ENCODE measurements around the gene SPRING1. TPM values are rescaled to one million over a fixed set of nuclear protein-coding genes. Genes with fewer than 3 reads are reported as not detected.
A peak's percentile ranks its signal among the peaks of the same experiment; 100 is the strongest.
"Not testable (repeated sequence)": the region's sequence is repeated elsewhere in the genome, so short reads cannot be mapped to it uniquely, and the experiment has no call there.

SPRING1 gene, protein sequence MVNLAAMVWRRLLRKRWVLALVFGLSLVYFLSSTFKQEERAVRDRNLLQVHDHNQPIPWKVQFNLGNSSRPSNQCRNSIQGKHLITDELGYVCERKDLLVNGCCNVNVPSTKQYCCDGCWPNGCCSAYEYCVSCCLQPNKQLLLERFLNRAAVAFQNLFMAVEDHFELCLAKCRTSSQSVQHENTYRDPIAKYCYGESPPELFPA
- total RNA-seq: 61.5 and 71.9 TPM in 2 replicates

DNA sequence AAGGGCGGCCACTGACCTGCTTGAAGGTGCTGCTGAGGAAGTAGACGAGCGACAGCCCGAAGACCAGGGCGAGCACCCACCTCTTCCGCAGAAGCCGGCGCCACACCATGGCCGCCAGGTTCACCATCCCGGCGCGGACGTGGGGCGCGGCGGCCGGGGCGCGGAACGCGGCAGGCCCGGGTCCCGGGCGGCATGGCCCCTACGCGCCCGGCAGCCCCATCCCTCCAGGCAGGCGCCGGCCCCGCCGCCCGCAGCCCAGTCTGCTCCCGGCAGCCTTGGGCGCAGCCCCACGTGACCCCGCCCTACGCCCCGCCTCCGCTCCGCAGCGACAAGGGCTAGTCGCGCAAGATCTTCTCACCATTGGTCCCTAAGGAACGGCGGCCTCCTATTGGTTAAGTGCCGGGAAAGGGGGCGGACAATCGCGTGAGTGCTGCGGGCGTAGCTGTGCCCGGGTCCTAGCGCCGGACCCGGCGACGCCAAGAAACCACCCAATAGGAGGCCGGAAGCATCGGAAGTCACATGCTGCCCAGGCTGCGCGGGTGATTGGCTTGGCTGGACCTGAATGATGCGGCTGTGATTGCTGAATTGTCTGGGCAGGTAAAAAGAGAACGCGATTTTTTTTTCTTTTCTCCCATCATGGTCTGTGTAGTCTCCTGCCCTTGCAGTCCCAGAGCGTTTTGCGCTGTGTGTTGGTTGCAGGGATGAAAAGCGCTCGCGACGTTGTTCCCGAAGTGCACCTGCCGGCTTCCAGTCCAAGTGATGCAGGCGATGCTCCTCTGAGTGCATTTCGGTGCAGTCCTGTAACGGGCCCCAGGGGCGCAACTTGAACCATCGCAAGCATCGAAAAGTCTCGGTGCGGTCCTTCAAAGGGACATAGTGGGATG, at the start of gene SPRING1, which contains the start of gene RNFT2:
TSS of gene SPRING1 (minus strand) at position 296 of the 884 bp plus-strand sequence. CDS start at position 127, 169 bp downstream.
TSS of gene RNFT2 (plus strand) at position 542 of the 884 bp plus-strand sequence. CDS start 2,183 bp downstream, outside the sequence.
- DNase-seq (ENCODE audit: low read depth): peak; percentile 96

DNA sequence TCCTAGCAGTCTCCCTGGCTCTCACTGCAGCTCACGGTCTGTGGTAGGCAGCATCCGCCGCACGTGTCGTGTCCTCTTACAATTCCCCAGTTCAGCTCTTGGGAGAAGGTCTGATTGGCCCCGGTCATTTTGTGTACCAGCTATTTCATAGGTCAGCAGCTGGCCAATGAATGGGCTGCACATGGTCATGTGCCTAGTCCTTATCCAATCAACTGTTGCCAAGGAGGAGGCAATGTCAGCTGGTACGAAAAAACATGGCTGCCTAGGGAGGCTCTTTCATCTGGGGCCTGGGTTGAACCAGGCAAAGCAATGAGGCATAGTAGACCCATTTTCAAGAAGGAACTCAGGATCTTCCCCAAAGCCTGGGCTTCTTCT, 46.4 kb upstream of the SPRING1 start:
- DNase-seq (ENCODE audit: low read depth): no peak

DNA sequence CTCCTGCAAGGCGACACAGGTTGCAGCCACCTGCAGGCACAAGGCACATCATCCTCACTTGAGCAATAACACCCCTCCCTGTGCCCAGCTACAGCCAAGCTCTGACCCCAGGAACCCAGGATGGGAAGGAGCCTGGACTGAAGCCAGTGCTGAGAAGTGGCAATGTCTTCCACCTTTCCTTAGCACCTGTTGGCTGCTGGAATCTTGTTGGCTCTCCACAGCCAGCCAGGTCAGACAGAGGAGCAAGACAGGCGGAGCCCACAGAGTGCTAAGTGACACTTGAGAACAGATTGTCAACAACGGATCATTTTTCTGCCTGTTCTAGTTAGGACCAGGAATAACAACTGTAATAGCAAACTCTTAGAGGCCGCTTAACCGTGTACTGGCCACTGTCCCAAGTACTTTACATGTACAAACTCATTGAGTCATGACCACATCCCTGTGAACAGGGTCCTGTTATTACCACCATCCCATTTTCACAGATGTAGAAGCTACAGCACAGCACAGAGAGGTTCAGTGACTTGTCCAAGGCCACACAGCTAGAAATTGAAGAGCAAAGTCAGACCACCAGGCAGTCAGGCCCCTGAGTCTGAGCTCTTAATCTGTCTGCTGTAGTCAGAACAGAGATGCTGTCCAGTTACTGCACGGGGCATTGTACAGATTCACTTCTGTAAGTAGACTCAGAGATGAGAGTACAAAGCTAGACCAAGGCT, 45.8 kb upstream of the SPRING1 start:
- DNase-seq (ENCODE audit: low read depth): no peak

DNA sequence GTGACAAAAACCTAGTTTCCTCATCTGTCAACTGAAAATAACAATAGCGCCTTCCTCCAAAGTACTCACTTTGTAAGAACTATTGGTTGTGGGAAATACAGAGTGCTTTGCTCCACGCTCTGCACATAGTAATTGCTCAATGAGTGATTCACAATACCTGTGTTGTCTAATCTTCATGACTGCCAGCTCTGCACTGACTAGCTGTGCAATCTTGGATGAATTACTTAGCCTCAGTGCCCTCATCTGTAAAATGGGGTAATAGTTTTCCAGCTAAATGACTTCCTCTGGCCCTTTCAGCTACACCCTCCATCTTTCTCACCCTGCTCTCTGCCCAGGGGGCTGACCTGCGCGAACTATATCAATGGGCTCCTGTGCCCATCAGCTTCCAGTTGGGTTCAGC, 43.1 kb upstream of the SPRING1 start:
- no peak for DNase-seq (ENCODE audit: low read depth)

DNA sequence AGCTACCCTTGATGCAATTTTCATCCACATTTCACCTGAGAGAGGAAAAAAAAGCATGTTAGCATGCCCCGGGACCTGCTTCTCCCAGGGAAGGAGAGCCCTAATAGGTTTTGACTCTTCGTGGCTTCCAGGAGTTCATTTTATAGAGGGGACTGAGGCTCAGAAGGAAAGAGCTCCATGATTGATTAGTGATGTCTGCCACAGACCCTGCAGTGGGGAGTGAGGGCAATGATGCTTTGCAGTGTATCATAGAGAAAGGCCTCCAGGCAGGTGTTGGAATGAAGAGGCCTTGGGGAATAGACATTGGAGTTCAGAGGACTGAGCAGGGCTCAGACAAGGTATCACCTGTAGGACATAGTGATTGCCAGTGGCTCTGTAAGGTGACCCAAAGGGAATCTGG, 41.7 kb upstream of the SPRING1 start:
- no peak for DNase-seq (ENCODE audit: low read depth)

DNA sequence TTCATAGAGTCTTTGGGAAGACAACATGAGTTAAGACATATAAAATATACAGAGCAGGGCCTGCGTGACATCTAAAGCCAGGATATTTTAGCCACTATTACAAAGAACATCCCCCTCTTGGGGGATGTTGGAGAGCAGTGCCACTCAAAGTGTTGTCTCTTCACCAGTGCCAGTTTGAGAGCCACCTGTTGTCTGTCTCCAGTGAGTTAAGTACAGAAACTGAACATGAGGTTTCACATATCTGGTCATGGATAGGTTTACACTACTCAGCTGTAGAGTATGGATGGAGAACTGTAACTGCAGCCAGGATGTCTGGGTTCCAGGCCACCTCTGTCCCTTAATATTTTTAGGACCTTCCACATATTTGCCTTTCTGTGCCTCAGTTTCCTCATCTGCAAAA, 39.4 kb upstream of the SPRING1 start:
- DNase-seq (ENCODE audit: low read depth): no peak

DNA sequence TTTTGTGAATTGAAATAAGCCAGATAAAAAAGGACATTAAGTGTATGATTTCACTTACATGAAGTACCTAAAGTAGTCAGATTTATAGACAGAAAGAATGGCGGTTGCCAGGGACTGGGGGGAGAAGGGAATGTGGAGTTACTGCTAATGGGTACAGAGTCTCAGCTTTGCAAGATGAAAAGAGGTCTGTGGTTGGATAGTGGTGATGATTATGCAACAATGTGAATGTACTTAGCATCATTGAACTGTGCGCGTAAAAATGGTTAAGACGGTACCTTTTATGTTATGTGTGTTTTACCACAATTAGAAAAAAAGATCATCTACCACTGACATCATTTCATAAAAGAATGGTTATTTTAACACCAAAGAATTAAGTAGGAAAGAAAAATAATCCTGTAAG, 36.2 kb upstream of the SPRING1 start:
- DNase-seq (ENCODE audit: low read depth): no peak

DNA sequence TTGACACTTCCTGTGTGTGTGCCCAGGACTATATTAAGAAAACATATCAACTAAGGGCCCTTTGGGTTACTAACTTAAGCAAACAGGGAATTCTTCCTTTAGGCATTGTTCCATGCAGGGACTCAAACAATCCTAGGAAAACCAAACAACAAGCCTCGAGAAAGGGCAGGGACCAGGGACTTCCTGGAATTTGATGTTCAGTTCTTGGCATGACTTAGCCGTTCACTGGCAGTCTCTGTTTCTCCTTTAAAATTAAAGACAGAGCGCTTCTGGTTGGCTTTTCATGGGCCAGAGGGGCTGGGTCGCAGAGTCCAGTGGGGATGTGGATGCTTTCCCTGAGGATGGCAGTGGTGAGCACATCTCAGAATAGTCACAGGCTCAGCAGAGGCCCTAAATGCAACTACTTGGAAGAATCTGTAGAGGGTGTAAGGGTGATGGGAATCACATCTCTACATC, 35.4 kb upstream of the SPRING1 start:
- DNase-seq (ENCODE audit: low read depth): peak; percentile 4

DNA sequence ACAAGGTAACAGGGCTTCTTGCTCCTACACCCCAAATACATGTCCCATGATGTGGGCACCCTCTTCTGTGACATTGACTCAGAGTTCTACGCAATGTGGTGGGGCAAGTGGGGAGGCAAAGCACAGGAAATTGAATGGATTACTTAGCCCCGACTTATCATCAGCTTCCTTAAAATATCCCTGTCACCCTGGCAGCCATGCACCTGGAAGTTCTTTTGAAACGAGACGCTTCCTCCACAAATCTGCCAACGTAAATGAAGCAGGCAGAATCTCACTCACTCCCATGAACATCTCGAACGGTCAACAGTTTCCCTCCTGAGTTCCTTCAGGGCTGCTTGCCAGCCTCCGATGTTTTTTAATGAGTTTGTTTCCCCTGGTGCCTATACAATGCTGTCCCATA, 33.8 kb upstream of the SPRING1 start:
- no peak for DNase-seq (ENCODE audit: low read depth)

DNA sequence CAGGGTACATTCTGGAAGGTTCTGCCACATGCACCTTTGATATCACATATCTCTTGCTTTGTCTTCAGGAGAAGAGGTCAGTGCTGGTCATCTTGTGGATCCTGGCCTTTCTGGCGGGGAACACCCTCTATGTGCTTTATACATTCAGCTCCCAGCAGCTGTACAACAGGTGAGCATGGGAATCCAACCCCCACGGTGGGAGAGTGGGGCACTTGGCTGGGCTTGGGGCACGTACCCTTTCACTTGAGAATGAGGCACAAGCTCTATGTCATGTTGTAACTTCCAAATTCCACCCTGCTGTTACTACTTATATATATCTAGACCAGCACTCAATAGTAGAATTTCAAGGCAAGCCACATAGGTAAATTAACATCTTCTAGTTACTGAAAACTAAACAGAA, 28.9 kb upstream of the SPRING1 start:
- no peak for DNase-seq (ENCODE audit: low read depth)

DNA sequence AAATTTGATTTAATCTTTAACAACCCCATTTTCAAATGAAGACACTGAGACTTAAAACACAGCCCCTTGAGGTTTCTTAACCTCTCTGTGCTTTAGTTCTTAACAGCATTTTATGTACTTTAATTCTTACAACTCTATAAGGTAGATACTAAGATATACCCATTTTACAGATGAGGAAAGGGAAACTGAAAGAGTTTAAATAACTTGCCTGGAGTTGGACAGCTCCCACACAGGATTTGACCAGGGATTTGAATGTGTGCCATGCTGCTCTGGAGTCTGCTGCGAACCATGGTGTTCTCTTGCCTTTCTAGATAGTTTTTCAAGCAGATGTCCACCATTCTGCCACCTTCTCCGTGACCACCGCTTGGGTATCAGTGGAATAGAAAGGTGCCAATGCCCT, 28.4 kb upstream of the SPRING1 start:
- DNase-seq (ENCODE audit: low read depth): no peak

DNA sequence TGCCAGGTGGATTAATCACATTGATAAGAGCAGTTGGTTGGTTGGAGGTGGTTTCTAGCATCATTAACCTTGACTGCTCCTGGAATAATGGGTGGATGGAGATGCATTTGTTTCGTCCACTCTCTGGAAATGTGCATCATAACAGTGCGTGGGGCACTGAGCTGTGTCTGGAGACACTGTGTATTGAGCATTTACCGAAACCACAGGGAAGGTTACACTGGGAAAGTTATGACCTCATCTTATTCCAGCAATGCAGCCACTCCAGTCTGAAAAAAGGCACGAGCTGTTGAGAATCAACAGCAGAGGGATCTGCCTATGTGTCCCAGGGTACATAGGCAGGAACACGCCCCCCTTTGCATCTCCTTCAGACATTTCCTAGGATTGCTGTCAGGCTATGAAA, 27.4 kb upstream of the SPRING1 start:
- peak; percentile 79 for DNase-seq (ENCODE audit: low read depth)

DNA sequence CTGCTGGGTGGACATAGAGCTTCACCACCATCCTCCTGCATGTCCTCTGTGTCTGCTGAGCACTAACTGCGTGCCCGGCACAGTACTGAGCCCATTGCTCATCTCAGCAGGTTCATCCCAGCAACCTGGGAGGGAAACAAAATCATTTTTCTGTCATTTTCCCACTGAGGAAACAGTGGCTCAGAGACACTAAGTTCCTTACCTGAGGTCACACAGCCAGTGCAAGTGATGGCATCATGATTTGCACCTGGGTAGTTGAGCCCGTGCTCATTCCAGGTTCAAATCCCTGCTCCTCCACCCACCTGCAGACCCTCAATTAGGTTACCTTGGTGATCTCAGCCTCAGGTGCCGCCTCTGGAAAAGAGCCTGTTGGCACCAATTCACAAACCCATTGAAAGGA, 23.6 kb upstream of the SPRING1 start:
- no peak for DNase-seq (ENCODE audit: low read depth)

DNA sequence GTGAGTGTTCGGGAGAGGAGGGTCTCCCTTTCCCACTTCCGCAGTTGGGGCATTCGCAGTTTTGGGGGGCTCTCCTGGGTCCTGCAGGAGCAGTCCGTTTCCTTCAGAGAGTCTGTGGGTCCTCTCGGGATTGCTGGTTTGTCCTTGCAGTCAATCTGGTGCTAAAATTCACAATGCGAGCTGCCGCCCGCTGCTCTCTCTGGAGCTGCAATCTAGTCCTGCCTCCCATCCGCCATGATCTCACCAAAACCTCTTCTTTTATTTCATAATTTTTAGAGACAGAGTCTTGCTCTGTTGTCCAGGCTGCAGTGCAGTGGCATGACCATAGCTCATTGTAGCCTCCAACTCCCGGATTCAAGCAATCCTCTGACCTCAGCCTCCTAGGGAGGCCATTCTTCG, 22.8 kb upstream of the SPRING1 start:
- DNase-seq (ENCODE audit: low read depth): no peak

DNA sequence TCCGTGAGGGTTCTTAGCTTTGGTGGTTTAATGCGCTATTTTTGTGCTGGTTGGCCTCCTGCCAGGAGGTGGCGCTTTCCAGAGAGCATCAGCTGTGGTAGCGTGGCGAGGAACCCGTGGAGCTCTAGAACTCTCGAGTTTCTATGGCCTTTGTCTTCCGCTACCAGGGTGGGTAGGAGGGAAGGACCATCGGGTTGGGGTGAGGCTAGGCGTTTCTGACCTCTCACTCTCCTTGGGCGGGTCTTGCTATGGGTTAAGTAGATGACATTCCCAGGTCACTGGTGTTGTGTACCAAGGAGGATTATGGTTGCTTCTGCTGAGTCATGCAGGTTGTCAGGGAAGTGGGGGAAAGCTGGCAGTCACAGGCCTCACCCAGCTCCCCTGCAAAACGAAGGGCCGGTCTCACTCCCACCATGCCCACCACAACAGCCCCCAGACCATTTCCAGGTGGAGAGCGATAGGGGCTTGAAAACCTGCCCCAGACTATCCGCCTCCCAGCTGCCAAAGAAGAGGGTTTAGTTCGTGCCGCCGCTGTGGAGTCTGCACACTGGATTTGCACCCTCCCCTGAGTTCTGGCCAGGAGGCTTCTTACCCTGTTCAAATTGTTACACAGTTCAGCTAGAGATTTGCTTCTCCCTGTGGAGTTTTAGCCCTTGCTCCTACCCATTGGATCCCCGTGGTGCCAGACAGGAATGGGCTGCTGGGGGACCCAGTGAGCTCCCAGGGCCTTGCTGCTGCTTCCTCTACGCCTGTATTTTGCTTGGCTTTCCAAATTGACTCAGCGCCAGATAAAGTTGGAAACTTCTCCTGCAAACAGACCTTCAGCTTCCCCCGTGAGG, 22.1 kb upstream of the SPRING1 start:
- no peak for DNase-seq (ENCODE audit: low read depth)

DNA sequence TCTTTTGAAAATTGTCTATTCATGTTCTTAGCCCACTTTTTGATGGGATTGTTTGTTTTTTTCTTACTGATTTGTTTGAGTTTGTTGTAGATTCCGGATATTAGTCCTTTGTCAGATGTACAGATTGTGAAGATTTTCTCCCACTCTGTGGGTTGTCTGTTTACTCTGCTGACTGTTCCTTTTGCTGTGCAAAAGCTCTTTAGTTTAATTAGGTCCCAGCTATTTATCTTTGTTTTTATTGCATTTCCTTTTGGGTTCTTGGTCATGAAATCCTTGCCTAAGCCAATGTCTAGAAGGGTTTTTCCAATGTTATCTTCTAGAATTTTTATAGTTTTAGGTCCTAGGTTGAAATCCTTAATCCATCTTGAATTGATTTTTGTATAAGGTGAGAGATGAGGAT, 16.9 kb upstream of the SPRING1 start:
- not testable (repeated sequence) for DNase-seq (ENCODE audit: low read depth)

DNA sequence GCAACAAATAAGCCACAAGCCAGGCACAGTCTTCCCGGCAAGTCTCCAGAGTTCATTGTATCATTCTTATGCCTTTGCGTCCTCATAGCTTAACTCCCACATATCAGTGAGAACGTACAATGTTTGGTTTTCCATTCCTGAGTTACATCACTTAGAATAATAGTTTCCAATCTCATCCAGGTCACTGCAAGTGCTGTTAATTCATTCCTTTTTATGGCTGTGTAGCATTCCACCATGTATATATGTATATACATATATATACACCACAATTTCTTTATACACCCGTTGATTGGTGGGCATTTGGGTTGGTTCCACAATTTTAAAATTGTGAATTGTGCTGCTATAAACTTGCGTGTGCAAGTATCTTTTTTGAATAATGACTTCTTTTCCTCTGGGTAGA, 16.2 kb upstream of the SPRING1 start:
- not testable (repeated sequence) for DNase-seq (ENCODE audit: low read depth)

DNA sequence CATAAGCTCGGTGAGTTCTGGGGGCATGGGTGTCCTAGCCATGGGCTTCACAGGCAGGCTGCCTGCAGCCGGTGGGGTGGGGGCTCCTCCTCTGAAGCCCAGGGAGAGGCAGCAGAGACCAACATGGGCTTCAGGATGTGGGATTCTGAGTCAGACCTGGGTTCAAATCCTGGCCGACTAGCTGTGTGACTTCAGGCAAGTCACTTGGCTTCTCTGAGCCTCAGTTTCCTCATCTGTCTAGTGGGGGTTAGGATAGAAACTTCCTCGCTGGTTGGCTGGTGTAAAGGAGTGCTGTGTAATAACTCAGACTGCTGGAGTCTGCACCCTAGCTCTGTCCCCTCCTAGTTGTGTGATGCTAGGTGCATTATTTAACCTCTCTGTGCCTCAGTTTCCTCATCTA, 12.4 kb upstream of the SPRING1 start:
- DNase-seq (ENCODE audit: low read depth): no peak

DNA sequence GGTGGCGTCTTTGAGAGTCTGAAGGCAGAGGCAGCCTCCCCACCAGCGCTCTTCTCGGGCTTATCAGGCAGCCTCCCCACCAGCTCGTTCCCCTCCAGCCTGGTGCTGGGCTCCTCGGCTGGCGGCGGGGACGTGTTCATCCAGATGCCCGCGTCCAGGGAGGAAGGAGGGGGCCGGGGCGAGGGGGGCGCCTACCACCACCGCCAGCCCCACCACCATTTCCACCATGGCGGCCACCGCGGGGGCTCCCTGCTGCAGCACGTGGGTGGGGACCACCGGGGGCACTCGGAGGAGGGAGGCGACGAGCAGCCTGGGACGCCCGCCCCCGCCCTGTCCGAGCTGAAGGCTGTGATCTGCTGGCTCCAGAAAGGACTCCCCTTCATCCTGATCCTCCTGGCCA, 12.0 kb upstream of the SPRING1 start:
- no peak for DNase-seq (ENCODE audit: low read depth)

DNA sequence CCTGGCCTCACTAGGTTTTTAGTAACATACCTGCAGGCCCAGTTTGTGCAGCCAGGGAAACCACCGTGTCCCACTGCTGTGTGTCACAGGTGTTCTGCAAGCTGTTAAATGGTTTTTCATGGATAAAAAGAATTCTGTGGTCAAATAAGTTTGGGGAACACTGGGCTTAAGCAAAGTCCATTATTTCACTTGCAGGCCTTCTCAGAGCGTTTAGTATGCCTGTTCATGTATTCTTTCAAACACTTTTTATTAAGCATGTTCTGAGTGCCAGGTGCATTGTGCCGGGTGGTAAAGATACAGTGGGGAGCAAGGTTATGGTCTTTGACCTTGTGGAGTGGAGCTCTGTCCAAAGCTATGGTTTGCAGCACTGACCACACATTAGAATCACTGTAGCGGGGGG, 7.7 kb upstream of the SPRING1 start:
- DNase-seq (ENCODE audit: low read depth): no peak

DNA sequence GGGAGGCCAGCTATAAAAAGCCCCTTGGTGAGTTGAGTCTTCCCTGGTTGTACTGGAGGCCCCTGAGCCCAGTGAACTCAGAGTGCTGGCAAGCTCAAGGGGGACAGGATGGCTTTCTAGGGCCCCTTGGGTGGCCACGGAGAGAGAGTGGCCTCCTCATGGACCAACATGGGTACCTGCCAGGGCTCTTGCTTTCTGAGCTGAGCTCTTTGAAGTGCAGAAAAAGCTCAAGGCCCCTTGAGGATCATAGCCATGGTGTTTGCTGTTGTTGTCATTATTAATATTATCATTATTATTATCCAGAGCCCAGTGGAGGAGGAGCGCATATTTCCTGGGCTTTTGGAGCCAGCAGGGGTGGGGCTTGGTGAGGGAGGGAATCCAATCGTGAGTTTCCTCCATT, 6.9 kb upstream of the SPRING1 start:
- DNase-seq (ENCODE audit: low read depth): no peak

DNA sequence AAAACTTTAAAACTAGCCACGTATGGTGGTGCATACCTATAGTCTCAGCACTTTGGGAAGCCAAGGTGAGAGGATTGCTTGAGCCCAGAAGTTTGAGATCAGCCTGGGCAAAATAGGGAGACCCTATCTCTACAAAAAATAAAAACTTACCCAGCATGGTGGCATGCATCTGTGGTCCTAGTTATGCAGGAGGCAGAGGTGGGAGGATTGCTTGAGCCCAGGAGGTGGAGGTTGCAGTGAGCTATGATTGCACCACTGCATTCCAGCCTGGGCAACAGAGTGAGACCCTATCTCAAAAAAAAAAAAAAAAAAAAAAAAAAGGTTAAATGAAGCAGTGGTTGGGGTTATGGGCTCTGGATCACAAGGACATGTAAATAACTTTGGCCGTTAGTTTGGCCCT, 4.9 kb upstream of the SPRING1 start:
- not testable (repeated sequence) for DNase-seq (ENCODE audit: low read depth)

All from renal cortical epithelial cell (primary cell).